GM21447 (cell line): Measurements from ENCODE around the gene PTPRN2.

Experiments
- ATAC-seq: cut with Tn5 transposase; IDR thresholded peaks from one replicate; pipeline ENCODE4 v1.9.1; 2021; ENCODE audit not compliant: unreplicated experiment

PTPRN2 gene

DNA sequence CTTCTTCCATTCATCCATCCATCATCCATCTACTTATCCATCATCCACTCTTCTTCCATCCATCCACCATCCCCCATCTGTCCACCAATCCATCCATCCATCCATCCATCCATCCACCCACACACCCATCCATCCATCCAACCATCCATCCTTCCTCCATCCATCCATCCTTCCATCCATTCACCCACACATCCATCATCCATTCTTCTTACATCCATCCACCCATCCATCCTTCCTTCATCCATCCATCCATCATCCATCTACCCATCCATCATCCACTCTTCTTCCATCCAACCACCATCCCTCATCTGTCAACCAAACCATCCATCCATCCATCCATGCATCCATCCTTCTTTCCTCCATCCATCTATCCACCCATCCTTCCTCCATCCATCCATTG is 821.5 kb downstream of the PTPRN2 start:
- ATAC-seq, result no peak

DNA sequence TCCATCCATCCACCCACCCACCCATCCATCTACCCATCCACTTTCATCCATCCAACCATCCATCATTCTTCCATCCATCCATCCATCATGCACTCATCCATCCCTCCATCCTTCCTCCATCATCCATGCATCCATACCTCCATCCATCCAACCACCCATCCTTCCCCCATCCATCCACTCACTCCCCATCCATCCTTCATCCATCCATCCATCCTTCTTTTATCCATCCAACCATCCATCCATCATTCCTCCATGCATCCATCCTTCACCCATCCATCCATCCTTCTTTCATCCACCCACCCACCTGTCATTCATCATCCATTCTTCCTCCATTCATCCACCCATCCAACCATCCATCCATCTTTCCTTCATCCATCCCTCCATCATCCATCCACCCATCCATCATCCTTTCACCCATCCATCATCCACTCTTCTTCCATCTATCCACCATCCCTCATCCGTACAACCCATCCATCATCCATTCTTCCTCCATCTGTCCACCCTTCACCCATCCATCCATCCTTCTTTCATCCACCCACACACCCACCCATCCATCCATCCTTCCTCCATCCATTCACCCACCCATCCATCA is 822.6 kb downstream of the PTPRN2 start:
- no peak for ATAC-seq

DNA sequence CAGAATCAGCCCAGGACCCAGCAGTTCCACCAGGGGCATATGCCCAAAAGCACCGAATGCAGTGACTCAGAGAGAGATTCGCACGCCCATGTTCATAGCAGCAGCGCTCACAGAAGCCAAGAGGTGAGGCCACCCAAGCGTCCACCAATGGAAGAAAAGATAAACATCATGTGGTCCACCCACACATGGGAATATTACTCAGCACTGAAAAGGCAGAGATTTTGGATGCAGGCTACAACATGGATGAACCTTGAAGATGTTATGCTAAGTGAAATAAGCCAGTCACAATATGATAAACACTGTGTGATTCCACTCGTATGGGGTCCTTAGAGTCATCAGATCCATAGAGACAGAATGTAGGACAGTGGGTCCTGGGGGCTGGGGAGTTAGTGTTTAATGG is 823.4 kb downstream of the PTPRN2 start:
- ATAC-seq, result no peak

DNA sequence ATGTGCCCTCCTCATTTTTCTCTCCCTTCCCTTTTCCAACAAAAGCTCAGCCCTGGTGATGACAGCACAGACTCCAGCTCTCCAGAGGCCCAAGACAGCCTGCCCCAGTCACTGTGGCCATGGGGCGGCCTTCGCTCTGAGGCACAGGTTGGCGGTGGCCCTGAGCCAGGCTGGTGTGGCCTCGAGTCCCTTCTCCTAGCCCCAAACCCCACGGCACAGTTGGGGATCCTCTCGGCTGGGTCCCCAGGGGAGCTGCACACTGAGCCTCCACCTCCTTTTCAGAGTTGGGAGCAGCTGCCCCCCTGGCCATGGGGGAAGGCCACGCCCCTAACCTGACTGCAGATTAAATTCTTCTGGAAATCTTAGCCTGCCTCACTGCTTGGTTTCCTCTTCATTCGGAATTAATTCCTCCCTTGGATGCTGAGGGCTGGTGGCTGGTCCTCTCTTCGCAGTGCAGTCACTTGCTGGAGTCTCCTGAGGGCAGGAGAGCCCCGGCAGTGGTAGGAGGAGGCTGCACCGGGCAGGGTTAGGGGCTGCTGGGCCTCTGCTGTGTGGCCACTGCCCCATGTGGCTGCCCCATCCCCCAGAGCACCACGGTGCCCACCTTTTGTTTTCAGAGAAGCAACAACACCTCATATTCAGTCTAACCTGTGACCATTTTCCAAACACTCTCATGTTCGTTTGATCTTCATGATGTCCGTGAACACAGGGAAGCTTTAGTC is 824.2 kb downstream of the PTPRN2 start:
- ATAC-seq, result no peak

DNA sequence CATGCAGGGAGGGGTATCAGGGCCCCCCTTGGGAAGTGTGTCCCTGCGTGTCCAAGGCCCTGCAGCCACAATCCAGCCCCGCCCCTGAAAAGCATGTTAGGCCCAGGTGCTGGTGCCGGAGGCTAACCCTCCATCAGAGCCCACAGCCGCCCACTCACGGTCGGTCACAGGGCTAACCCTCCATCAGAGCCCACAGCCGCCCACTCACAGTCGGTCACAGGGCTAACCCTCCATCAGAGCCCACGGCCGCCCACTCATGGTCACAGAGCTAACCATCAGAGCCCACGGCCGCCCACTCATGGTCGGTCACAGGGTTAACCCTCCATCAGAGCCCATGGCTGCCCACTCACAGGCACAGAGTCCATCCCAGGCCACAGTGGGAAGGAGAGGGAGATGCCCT is 824.8 kb downstream of the PTPRN2 start:
- no peak for ATAC-seq

DNA sequence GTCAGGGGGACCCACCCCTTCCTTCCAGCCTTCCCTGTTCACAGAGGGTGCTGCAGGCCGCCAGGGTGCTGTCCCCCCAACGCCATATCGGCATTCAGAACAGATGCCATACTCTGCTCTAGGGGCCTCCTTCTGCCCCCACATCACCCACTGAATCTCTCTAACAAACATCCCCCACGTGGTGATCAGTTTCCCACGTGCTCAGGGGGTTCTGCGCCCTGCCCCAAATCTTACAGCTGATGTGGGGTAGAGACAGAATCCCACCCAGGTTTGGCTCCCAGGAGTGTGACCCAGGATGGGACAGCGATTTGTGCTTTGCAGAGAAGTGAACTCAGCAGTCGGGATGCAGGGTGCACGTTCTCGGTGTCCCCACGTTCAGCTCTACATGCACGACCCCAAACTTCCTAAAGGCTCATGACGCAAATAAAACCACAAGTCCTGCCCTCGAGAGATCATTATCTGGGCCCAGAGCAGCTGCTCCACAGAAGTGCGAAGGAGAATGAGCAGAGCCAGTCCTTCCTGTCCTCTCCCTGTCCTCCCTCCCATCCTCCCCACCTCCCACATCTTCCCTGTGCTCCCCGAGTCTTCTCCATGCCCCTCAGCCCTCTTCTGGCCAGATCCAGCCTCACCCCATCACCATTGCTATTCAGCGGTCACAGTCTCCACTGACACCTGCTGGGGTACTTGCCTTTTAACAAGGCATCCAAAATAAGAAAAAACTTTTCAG is 827.5 kb downstream of the PTPRN2 start:
- no peak for ATAC-seq

DNA sequence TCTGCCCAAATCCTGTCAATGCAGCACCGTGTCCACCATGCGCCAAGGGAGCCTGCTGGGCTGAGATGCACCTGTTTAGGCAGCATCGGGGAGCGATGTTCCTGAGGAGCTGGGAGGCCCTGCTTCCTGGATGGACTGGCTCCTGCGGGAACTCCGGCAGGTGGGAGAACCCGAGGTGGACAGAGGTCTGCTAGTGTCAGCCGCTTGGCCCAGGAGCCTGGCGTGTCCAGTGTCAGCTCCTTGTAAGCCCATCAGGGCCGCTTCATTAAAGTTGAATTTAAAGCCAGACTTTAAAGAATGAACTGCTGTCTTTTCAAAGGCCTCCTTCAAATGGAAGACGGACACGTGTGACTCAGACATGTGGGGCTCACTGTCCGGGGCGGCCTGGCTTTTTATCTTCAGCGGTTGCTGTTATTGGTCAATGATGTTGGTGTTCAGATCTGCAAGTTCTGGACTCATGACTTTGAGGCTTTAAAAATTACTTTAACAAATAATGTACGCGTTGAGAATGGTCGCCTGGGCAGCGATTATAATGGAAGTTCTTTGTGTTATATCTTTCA is 828.3 kb downstream of the PTPRN2 start:
- ATAC-seq, result no peak

DNA sequence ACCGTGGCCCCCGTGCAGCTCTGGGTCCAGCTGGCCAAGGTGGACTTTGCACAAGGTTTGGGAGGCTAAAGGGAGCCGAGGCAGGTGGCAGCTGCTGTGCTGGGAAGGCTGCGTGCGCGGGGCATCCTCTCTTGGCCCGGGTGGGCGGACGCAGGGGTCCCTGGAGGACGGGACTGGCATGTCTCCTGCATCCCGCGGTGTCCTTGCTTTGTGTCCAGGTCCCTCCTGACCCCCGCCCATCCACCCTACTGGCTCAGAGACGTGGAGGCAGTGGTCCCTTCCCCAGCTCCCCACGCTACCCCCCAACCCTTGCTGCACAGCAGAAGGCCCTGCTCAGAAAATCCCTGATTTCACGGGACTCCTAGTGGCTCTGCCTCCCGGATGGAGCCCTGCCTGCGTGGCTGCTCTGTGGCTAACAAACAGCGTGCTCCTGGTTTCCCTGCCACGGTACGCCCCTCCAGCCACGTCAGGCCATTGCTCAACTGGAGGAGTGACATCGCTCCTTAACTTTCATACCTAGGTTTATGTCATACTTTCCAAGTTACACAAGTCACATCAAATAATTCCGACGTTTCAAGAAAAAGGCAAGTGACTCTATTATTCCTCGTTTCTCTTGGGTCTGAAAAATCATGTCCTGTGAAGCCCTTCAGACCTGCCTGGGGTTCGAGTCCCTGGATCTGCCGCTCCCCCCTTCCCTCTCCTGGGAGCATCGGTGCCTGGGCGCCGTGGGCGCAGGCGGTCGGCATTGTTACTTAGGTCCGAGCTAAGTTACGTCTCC is 829.0 kb downstream of the PTPRN2 start:
- no peak for ATAC-seq

DNA sequence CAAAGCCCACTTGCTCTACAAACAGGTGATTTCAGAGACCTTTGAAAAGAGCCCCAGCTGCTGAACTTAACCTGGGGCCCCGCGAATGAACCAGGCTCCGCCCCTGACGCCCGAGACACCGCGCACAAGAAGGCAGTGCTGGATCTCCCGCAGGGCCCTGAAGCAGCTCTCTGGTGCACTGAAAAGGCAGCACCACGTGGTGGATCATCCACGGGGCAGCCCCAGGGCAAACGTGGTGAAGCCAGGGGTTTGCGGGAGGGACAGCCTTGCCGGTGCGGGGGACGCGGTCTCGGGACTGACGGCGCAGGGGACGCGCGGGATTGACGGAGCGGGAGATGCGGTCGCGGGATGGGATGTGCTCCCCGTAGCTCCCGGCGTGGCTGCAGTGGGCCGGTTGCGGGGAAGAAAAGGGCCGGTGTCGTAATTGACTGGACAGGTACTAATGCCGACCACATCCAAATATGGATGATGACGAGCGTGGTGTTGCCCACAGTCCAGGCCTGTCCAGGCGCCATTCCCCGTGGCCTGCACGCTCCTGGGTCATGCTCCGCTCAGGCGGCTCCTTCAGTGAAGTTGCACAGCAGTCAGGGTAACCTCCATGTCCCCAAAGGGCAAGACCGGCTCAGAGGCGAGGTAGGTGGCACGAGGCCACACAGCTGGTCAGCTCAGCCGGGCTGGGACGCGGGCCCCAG is 829.7 kb downstream of the PTPRN2 start:
- ATAC-seq, result no peak

DNA sequence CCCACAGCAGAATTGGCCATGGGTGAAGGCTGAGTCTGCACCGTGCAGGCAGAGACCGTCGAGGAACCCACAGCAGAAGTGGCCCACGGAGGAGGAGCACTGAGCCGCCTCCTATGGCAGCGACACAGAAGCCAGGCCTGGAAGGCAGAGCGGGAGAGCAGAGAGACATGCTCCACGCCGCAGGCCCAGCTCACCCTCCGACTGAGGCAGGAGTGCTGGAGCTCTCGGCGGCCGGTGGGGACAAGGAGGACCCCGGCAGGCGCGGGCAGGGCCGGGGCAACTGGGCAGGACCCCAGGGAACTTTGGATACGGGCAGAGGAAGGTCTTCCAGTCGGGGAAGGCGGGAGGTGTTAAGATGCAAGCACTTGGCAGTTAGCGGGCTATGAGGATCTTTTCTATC is 830.4 kb downstream of the PTPRN2 start:
- no peak for ATAC-seq

DNA sequence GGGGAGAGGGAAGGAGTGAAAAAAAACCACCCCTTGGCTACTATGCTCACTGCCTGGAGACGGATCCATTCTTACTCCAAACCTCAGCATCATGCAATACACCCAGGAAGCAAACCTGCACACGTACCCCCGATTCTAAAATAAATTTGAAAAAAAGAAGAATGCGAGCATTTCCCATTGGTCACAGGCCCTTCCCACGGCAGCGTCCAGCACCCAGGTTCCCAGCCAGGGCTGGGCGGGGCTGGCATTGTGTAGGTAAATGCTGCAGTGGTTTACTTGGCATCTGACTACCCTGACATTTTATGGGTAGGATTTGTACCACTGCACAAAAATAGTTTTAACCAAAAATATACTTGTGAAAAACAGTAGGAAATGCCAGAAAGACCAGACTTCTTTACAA is 831.9 kb downstream of the PTPRN2 start:
- no peak for ATAC-seq

DNA sequence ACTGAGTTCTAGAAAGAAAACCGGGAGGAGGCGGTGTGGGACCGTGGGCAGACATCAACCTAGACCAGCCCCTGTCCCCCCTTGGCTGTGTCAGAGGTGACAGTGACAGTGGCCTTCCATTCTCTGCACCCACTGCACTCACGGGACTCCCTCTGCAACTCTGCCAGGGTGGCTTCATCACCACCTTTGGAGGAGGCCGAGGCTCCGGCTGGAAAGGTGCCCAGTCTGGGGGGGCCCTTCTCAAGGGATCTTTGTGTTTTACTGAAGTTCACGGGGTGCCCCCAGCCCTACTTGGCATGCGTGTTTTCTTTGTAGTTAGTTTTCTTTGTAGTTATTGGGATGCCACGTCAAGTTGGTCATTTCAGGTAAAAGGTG is 833.2 kb downstream of the PTPRN2 start:
- ATAC-seq, result no peak

DNA sequence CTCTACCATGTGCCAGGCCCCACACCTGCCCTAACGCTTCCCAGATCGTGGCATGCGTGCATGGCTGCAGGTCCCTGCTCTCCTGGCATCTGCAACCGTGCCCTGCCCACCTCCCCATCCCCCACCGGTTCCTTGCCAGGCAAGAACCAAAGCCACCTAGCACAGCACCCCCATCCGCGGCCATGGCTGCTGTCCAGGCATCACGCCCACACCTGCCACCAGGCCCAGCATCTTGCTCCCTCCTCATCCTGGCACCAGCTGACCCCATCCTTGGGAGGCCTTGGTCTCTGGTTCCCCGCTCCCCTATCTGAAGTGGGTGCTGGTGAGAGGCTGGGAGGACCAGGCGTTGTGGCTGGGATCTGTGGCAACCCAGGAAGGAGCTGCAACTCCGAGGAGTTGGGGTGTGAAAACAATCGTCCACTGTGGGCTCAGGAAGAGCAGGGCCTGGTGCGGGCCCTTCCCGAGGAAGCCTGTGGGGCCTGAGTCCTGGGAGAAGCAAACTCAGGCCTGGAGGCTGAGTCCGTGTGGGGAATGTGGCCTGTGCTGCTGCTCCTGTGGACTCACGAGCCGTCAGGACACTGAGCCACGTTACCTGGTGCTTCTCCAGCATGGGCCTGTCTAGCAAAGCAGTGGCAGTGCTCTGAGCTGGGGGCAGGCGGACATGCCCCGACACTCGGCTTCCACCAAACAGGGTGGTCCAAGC is 833.8 kb downstream of the PTPRN2 start:
- ATAC-seq, result no peak

DNA sequence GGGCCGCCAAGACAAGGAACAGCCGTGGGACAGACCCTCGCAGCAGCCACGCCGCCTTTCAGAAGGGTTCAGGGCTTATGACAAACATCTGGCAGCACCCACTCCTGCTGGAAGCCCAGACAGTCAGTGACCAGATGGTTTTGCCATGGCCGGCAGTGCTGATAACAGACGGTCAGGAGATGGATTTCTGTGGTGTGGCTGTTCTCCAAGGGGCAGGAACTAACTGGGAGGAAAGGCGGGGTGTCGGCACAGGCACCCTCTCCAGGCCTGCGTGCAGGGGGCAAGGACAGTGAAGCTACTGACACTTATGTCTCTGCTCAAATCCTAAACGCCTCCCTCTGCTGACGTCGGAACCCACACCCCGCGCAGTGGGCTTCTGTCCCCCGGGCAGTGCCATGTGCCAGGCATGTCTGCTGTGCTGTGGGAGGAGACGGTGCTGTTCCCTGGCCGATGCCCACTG is 834.8 kb downstream of the PTPRN2 start:
- ATAC-seq, result no peak

DNA sequence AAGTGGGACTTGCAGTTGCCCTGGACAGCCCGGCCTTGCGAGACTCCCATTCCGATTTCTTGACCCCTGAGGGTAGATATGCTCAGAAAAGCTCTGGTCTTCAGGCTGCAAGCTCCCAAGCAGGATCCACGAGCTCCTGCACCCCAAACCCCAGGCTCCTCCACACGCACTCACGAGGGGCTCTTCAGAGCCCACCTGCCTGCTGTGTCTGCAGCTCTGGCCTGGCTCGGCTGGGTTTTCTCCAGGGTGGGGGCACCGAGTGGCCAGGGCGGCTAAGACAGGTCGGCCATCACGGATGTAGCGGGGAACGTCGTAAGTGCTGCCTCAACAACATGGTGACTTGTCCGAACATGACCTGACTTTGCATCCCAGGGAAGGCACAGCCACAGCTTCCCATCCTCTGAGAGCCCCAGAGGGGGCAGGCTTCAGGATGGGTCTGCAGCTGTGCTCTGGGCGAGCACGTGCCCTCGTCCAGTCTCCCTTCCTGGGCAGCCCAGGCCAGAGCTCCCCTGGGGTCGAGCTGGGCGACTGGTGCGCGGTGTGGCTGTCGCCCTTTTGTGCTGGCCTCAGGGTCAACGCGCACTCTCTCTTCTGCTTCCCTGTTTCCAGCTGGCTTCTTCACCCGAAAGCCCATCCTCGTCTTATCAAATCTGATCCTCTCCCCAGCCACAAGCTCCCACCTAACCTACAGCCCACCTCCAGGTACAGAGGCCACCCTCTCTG is 835.5 kb downstream of the PTPRN2 start:
- no peak for ATAC-seq

DNA sequence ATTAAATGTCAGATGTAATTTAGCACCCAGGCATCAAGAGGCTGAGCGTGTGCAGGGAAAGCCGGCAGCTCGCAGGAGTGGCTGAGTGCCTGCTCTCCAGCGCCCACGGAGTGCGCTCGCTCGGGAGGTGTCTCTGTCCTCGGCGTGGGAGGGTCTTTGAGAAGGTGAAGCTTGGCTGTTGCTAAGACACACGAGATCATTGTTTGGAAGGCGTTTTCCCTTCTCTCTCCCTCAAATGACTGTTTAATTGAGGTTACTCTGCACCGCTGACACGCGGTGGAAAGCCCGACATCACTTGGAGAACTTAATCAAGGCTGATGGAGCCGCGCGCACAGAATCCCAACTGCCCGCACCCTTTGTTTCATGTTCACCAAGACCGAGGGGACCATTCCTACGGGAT is 836.2 kb downstream of the PTPRN2 start:
- ATAC-seq, result no peak

DNA sequence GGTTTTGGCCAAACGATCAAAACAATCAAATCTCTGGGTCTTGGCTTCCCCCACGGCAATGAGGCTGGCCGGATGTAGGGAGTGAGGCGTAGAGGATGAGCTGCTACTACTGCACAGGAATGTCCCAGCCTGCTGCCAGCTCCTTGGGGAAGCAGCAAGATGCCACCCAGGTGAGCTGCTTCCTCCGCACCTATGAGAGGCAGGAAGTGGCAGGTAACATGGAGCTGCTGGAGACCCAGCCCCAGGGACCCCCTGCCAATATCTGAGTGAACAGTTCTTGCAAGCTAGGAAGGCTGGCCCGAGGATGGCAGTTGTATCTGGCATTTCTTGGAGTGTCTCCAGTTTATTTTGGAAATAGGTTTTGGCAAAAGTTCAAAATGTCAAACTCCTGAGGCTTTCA is 837.3 kb downstream of the PTPRN2 start:
- no peak for ATAC-seq

DNA sequence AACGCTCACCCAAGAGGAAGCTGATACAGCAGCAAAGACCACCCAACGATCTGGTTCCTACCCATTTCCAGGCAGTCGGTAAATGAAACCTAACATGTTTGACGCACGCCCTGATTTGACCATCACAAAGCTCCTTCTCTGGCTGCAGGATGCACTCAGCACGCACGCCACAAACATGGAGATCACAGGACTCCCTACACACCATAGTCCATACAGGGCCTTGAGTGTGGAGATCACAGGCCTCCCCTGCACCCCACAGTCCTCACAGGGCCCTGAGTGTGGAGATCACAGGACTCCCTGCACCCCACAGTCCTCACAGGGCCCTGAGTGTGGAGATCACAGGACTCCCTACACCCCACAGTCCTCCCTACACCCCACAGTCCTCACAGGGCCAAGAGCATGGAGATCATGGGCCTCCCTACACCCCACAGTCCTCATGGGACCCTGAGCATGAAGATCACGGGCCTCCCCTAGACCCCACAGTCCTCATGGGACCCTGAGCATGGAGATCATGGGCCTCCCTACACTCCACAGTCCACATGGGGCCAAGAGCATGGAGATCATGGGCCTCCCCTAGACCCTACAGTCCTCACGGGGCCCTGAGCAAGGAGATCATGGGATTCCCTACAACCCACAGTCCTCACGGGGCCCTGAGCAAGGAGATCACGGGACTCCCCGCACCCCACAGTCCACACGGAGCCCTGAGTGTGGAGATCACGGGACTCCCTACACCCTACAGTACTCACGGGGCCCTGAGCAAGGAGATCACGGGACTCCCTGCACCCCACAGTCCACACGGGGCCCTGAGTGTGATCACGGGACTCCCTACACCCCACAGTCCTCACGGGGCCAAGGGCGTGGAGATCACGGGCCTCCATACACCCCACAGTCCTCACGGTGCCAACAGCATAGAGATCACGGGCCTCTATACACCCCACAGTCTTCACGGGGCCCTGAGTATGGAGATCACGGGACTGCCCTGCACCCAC is 841.6 kb downstream of the PTPRN2 start:
- ATAC-seq, result no peak
